PC-9 (cell line): ENCODE measurements around the gene NRXN2.

ENCODE experiments used
- EZH2 ChIP-seq: fragments of 200-600 bp; sonication (generic); IDR thresholded peaks from 2 replicates; pipeline ENCODE4 v1.8.0; 2017; ENCODE audit warnings: antibody characterized with exemption, low read depth
- TF ChIP-seq, protein P1 (sequence below): fragments of 200-600 bp; sonication (generic); conservative IDR thresholded peaks from 2 replicates; pipeline ENCODE4 v1.6.1; 2017; ENCODE audit warnings: mixed run types, antibody characterized with exemption, mild to moderate bottlenecking, moderate library complexity

DNA sequence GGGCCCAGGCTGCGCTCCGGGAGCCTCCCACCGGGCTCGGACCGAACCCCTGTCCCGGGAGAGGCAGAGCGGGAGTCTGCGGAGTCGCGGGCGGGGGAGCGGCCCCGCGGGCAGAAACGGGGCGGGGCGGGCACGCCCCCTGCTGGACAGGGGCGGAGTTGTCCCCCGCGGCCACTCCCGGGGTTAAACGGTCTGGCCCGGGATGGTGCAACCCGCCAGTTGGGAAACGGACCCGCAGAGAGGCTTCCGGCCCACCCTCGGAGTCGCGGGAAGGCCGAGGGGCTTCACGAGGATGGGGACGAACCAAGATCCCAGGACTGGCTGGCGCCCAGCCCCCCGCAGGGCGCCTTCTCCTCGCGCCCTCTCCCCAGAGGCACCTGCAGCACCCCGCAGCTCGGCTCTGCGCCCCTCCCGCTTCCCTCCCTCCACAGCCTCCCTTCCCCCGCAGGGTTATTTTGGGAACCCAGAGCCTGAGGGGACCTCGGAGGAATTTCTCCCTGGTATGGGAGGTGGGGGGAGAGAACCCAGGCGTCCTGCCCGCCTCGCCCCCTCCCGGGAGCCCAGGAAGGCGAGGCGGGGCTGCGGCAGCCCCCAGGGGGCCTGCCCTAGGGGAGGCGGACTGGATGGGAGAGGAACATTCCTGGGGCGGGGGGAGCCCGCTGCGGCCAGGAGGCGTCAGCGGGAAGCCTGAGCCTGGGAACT, 20.0 kb upstream of the NRXN2 start:
- no peak; the same call in 1 of the 2 replicates for TF ChIP-seq EZH2
- TF ChIP-seq, protein P1, sequence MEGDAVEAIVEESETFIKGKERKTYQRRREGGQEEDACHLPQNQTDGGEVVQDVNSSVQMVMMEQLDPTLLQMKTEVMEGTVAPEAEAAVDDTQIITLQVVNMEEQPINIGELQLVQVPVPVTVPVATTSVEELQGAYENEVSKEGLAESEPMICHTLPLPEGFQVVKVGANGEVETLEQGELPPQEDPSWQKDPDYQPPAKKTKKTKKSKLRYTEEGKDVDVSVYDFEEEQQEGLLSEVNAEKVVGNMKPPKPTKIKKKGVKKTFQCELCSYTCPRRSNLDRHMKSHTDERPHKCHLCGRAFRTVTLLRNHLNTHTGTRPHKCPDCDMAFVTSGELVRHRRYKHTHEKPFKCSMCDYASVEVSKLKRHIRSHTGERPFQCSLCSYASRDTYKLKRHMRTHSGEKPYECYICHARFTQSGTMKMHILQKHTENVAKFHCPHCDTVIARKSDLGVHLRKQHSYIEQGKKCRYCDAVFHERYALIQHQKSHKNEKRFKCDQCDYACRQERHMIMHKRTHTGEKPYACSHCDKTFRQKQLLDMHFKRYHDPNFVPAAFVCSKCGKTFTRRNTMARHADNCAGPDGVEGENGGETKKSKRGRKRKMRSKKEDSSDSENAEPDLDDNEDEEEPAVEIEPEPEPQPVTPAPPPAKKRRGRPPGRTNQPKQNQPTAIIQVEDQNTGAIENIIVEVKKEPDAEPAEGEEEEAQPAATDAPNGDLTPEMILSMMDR = peak; percentile 93
